SK-N-MC (cell line): Measurements from ENCODE around the gene TNKS2.
A peak's percentile ranks its signal among the peaks of the same experiment; 100 is the strongest.

Experiments used
- DNase-seq: peaks from one replicate; pipeline ENCODE4 v3.0.0-alpha.2; 2011; ENCODE audit warnings: low read depth, low spot score
- H3K27ac ChIP-seq: fragments of 200-600 bp; sonication (generic); 2 replicates; pipeline ENCODE4 v1.5.1; 2016; ENCODE audit warnings: mixed run types
- H3K36me3 ChIP-seq: fragments of 200-600 bp; sonication (generic); 2 replicates; pipeline ENCODE4 v1.6.1; 2017; ENCODE audit warnings: antibody characterized with exemption, low read length, mixed read lengths; ENCODE audit not compliant: insufficient read depth
- H3K4me3 ChIP-seq: fragments of 200-600 bp; sonication (generic); 2 replicates; pipeline ENCODE4 v1.5.1; 2016
- H3K9ac ChIP-seq: fragments of 200-600 bp; sonication (generic); 2 replicates; pipeline ENCODE4 v1.8.0; 2017; ENCODE audit warnings: mixed run types, mixed read lengths; ENCODE audit not compliant: insufficient read length
- H3K9me3 ChIP-seq: fragments of 200-600 bp; sonication (generic); 2 replicates; pipeline ENCODE4 v1.6.1; 2017; ENCODE audit warnings: low read depth, mild to moderate bottlenecking, antibody characterized with exemption, low read length, moderate library complexity, mixed read lengths
- EZH2 ChIP-seq: fragments of 200-600 bp; sonication (generic); IDR thresholded peaks from one replicate; pipeline ENCODE4 v1.6.1; 2017; ENCODE audit warnings: antibody characterized with exemption
- FOXP2 ChIP-seq: optimal IDR thresholded peaks from 2 replicates; pipeline ENCODE3; 2011; ENCODE audit warnings: mild to moderate bottlenecking, moderate library complexity; ENCODE audit not compliant: insufficient read depth; ENCODE audit errors: extremely low read length, control extremely low read depth
- POLR2AphosphoS5 ChIP-seq: IDR thresholded peaks from 2 replicates; pipeline ENCODE4 v1.6.1; 2012; ENCODE audit warnings: mild to moderate bottlenecking, low read depth, low read length, borderline replicate concordance

Gene TNKS2

DNA sequence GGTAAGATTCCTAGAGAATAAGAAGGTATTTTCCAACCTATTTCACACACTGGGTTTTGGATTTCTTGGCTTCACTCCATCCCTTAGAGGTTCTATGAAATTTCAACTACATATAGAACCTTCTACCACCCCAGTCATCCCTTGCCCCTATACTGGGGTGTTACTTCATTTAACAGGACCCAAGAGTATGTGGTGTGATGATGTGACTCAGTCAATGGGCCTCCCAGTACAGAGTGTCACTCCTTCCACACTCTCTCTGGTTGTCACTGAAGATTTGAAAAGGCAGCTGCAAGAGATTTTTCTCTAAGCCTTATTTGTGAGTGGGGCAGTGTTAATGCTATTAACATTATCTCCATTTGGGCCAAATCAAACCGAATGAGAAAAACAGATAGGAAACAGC lies 77.6 kb downstream of the TNKS2 start:
- Histone ChIP-seq H3K4me3 (no peak overlapping the region), H3K9me3 (no peaks in the 10 kb centered on the region), H3K27ac (no peak overlapping the region), H3K9ac (no peak overlapping the region), H3K36me3 (no peaks in the 10 kb centered on the region)
- TF ChIP-seq POLR2AphosphoS5, result no peak
- no peak for TF ChIP-seq FOXP2
- DNase-seq, result no peak

DNA sequence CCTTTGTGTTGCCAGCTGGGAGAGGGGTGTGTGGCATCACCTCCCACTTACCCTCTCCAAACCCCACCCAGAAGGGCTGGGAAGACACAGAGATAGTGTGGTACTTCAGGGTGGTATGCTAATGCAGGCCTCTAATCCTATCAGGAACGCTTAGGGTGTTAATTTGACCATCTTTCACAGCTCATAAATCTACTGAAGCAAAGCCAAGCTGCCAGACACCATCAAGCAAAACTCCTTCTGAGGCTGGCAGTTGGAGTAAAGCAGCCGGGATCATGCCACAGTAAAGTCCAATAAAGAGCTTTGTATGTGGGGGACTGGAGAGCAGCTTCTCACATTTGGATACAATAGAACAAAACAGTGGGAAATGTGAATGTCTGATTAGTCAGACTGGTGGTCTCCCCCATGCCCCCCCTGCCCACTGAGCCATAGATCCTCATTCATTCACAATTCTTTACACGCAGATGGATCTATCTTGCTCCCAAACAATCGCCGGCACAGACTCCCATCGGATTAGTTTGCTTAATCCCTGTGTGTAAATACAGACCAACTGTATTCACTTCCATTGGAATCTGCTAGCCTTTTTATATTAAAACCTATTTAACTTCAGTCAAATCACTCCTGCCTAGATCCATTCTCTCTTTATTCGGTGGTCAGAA lies 81.4 kb downstream of the TNKS2 start:
- H3K9ac ChIP-seq, result no peak overlapping the region
- no peak overlapping the region for H3K27ac ChIP-seq
- H3K9me3 ChIP-seq, result no peaks in the 10 kb centered on the region
- no peak for DNase-seq
- no peaks in the 10 kb centered on the region for H3K36me3 ChIP-seq
- no peak overlapping the region for H3K4me3 ChIP-seq
- TF ChIP-seq FOXP2 (no peak), POLR2AphosphoS5 (no peak), EZH2 (no peak)

DNA sequence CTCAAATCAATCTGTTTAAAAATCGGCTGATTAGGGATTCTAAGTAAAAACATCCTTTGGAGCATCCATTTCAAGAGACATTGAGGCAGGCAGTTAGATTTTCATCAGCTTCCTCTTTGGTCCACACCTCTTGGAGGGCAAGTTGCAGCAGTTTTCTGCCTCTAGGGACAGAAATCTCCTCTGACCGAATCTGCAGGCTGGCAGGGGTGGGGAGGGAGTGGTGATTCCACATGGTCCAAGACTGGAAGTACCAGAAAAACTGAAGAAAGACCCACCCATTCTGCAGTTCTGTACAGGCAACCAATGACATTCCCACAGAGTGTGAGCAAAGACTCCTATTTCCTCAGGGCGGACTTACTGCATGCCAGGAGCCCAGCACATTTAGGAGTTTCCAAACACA lies 82.1 kb downstream of the TNKS2 start:
- H3K9ac ChIP-seq, result no peak overlapping the region
- DNase-seq, result no peak
- H3K4me3 ChIP-seq, result no peak overlapping the region
- no peaks in the 10 kb centered on the region for H3K9me3 ChIP-seq
- H3K36me3 ChIP-seq, result no peaks in the 10 kb centered on the region
- TF ChIP-seq FOXP2, result no peak
- TF ChIP-seq POLR2AphosphoS5, result no peak
- no peak overlapping the region for H3K27ac ChIP-seq

DNA sequence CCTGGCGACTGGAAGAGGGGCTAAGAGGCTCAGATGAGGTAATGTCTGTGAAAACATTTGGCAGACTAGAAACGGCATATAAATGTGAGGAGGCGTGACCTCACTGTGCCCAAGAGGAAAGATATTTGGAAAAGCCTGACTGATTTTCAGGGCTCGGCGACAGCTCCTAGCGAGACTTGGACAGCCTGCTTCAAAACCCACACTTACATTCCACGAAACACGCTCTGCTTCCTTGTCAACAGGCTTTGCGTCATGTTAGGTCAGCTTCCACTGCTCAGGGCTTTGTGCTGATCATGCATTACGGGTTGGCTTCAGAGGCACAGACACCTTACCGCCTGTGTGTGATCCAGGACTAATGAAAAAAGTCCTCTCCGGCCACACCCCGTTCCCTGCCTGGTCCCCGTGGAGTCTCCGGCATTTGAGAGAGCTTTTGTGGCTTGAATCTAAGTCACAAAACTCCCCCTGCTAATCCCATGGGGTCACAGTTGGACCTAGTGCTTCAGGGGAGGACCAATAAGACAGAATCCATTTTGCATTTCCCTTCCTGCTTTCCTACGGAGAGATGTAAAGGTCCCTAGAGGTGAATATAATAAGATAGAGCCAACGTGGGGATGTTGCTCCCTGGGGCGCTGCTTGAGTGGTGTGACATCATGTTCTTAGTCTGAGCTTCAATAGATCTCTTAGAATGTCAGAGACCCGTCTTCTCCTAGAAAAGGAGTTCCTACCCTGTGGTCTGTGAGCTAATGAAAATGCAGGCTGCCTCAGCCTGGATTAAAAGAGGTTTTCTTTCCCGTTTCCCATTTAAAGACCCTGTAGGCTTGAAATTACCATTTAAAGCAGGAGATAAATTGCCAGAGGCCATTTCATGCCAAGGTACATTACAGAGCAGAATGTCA lies 85.6 kb downstream of the TNKS2 start:
- TF ChIP-seq POLR2AphosphoS5 (no peak), EZH2 (no peak), FOXP2 (no peak)

DNA sequence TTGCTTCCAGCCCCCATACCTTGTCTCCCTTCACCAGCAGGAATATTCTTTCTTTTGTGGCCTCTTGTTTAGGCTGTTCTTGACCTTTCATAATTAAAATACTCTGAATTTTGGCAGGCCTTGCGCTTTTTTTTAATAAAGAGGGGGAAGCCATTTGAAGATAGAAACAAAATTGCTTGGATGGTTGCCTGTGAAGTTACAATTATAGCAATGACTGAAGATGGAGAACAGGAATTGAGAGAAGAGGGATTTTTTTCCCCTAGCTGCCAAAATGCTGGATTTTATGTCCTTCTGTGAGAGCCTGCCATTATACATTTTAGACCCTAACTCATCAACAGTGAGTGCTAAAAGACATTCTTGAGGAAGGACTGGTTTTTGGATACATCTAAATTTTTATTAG lies 86.3 kb downstream of the TNKS2 start:
- TF ChIP-seq EZH2 (no peak), POLR2AphosphoS5 (no peak), FOXP2 (no peak)
- Histone ChIP-seq H3K9ac (no peak overlapping the region), H3K27ac (no peak overlapping the region), H3K4me3 (0 out of 2 replicates have a peak overlapping the region, but pooled peaks have one; percentile 30), H3K36me3 (no peaks in the 10 kb centered on the region), H3K9me3 (no peaks in the 10 kb centered on the region)
- DNase-seq, result no peak

More for the DNA sequence above, 85.6 kb downstream of the TNKS2 start:
- Histone ChIP-seq H3K36me3 (no peaks in the 10 kb centered on the region), H3K9ac (no peak overlapping the region), H3K9me3 (no peaks in the 10 kb centered on the region), H3K4me3 (peak overlapping the region; percentile 30; the same call in 1 of the 2 replicates), H3K27ac (no peak overlapping the region)
- DNase-seq, result no peak

DNA sequence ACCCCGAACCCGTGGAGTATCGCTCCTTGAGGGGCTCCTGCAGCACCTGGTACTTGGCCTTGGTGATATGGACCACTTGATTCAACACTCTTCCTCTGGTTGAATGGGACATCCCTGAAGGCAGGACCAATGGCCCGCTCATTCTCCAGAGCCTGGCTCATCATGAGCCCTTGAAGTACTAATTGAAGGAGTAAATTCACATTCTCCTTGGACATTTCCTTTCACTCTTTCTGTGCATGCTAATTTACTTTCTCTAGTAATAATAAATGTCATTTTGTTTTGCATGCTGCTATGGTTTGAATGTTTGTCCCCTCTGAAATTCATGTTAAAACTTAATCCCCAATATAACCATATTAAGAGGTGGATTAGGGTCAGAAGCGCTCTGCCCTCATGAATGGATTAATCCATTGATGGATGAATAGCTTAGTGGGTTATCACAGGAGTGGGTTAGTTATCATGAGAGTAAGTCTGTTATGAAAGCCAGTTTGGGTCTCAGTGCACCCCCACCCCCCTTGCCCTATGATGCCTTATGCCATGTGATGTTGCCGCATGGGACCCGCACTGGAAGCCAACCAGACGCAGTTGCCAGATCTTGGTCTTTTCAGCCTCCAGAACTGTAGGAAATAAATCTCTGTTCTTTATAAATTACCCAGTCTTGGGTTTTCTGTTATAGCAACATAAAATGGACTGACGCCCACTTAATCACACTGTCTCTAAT lies 87.3 kb downstream of the TNKS2 start:
- no peak overlapping the region for H3K4me3 ChIP-seq
- no peak for TF ChIP-seq POLR2AphosphoS5
- no peak for TF ChIP-seq FOXP2
- no peak for TF ChIP-seq EZH2
- H3K27ac ChIP-seq, result no peak overlapping the region
- no peaks in the 10 kb centered on the region for H3K36me3 ChIP-seq
- H3K9ac ChIP-seq, result no peak overlapping the region
- no peaks in the 10 kb centered on the region for H3K9me3 ChIP-seq
- no peak for DNase-seq

DNA sequence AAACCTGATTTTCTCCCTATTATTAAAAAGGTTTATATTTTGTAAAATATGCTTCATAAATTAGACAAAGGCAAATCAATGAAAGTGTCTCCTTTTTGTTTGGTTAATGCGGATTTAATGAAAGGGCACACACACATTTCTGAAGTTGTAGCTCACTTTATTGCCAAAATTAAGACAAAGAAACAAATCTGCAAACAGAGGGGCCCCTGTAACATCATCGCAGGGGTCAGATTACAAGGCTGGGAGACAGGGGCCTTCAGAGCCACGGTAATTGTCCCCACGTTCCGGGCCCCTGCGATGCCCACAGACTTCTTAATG lies 88.7 kb downstream of the TNKS2 start:
- Histone ChIP-seq H3K4me3 (no peak overlapping the region), H3K36me3 (no peaks in the 10 kb centered on the region), H3K27ac (no peak overlapping the region), H3K9ac (no peak overlapping the region), H3K9me3 (no peaks in the 10 kb centered on the region)
- no peak for DNase-seq
- no peak for TF ChIP-seq EZH2

DNA sequence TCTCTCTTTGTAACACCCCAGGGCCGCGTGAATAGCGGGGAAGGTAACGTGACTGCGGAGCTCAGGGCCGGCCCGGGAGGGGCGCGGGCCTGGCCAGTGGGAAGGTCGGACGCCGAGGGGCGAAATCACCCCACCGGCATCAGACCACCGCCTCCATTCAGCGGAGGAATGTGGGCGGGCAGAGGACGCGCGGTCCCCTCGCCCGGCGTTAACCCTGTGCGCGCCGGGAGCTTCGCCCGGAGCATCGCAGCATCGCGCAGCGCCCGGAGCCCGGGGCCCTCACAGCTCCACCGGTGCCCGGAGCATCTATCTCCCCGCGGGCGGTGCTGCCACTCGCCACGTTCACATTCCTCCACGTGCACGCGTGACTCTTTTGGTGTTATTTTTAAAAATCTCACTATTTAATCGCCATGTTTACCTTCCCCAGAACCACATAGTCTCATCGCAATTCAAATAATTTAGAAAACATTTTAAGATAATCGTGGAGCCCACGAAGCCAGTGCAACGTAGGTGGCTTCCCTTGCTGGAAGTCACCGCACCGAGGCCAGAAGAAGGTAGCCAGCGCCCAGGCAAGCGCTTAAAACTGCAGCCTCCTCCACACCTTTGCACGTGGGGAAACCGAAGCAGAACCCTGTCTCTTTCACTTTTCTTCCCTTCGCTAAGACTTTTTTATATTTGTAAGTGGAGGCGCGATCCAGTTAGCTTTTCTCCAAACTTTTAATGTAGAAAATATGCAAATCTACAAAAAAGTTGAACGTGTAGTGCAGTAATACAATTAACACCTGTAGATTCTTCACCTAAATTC lies 89.2 kb downstream of the TNKS2 start:
- no peaks in the 10 kb centered on the region for H3K9me3 ChIP-seq
- H3K36me3 ChIP-seq, result no peaks in the 10 kb centered on the region
- no peak overlapping the region for H3K9ac ChIP-seq
- no peak overlapping the region for H3K27ac ChIP-seq
- H3K4me3 ChIP-seq, result no peak overlapping the region
- DNase-seq, result no peak
- TF ChIP-seq POLR2AphosphoS5, result no peak
- TF ChIP-seq FOXP2, result no peak
- no peak for TF ChIP-seq EZH2
